ENCODE results near the gene FOXR1.

The FOXR1 gene

GRCh38 chr11:119028346-119029068 lies 56.9 kb downstream of the FOXR1 start:
- DNase-seq, result no peak

- DNase-seq, result no peak
Measured at GRCh38 chr11:119029069-119029339, 57.4 kb downstream of the FOXR1 start.

GRCh38 chr11:119029340-119030028 lies 57.9 kb downstream of the FOXR1 start:
- DNase-seq, result peak; percentile 6

- no peak for DNase-seq
Measured at GRCh38 chr11:119030029-119030328, 58.4 kb downstream of the FOXR1 start.

GRCh38 chr11:119030329-119031047 lies 58.9 kb downstream of the FOXR1 start, which contains the start of gene SLC37A4:
Gene SLC37A4, minus strand, starts transcription at chr11:119030877.
- peak; percentile 98 for DNase-seq
